CD4-positive, alpha-beta T cell treated with Interleukin-15 for 1 hour (primary cell): ENCODE results near the gene RABEP2.
"Not testable (repeated sequence)": the region's sequence is repeated elsewhere in the genome, so short reads cannot be mapped to it uniquely, and the experiment has no call there.

Experiments
- DNase-seq: peaks from one replicate; pipeline ENCODE4 v3.0.0-alpha.2; 2020

The RABEP2 gene

DNA sequence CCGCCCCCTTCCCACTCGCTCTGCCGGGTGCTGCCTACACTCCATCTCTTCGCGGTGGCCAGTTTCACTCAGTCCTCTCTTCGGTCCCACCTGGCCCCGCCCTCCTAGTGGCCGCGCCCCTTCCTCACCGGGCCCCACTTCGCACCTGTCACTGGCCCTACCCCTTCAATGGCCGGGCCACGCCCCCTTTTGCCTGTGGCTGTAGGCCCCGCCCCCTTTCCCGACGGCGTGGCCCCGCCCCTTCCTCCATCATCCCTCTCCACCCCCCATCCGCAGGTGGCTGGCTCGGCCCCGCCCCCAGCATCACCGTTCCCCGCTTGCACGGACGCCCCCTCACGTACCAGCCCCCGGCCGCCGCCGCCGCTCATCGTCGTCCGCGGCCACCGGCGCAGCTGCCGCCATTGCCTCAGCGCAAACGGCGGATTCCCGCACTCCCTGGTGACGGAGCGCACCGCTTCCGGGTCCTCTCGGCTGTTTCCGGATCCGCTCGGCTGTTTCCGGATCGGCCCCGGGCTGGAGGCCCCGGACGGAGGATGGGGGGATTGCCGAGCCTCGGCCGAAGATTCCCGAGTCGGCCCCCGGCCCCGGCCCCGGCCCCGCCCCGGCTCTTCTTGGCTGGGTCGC lies at the start of gene RABEP2:
Gene RABEP2 (minus strand): TSS at position 477 of the 624 bp plus-strand sequence. CDS start 75 bp downstream, at position 402.
- DNase-seq: peak; percentile 95

DNA sequence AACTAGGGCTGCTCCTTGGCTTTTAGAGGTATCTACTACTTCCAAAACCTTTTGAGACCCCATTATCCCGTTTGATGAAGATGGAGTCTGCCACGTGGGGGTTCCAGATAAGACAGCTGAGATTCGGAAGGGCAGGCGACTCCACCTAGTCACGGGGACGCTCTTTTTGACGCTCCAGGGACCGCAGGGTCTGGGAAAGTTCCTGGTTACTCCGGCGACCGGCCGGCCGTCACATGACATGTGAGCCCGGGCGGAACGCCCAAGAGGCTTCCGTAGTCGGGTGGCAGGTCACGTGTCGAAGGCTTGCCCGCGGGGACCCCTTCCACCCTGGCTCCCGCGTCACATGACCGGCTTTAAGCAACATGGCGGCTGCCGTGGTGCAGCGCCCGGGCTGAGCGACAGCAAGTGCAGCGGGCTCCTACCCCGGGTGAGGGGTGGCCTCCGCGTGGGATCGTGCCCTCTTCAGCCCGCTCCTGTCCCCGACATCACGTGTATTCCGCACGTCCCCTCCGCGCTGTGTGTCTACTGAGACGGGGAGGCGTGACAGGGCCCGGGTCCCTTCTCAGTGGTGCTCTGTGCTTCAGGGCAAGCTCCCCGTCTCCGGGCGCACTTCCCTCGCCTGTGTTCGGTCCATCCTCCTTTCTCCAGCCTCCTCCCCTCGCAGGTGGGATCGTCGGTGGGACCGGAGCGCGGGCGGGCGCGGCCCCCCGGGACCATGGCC lies 49.6 kb upstream of the RABEP2 start, which contains the start of gene SPNS1:
Gene SPNS1 (plus strand): TSS at position 342 of the 721 bp plus-strand sequence. CDS start 374 bp downstream, at position 716.
- DNase-seq: peak; percentile 94

DNA sequence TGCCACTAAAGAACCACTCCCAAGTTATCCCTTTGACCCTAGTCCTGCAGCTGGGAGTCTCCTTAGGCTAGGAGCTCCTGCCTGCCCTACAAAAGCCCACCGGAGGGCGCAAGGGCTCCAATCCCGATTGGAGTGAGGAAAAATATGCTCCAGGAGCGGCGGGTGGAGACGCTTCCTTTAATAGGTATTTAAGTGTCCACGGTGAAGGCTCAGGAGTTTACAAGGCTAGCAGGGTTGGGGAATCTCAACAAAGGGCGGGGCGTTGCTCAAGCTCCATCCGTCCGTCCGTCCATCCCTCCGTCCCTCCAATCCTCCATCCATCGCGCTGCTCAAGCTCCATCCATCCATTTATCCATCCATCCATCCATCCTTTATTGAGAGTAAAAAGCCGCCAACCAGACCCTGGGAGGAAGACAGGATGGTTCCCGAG lies 49.0 kb upstream of the RABEP2 start:
- no peak for DNase-seq

GRCh38 chr16:28969696-28970095 lies 44.7 kb upstream of the RABEP2 start:
- not testable (repeated sequence) for DNase-seq

GRCh38 chr16:28967156-28967555 lies 42.1 kb upstream of the RABEP2 start:
- no peak for DNase-seq

- DNase-seq: no peak
Measured at GRCh38 chr16:28964496-28964895, 39.5 kb upstream of the RABEP2 start.

DNA sequence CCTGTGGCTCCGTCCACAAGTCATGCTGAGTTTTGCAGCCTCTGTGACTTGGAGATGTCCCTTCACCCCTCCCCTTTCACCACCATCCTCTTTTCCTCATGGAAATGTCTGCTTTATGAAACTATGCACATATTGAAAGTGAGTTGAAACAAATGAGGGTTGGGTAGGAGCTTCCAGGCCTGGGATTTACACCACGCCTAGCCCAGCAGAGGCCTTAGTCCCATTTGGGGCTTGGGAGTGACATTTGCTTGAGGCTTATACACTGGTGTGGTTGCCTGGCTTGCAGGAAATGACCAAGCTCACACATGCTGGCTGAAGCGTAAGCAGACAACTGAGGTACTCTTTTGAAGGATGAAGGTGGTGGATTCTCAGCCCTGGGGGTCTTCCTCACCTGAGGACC lies 39.0 kb upstream of the RABEP2 start:
- no peak for DNase-seq

GRCh38 chr16:28958836-28959235 lies 33.8 kb upstream of the RABEP2 start:
- no peak for DNase-seq

- no peak for DNase-seq
Measured at GRCh38 chr16:28958216-28958615, 33.2 kb upstream of the RABEP2 start.

DNA sequence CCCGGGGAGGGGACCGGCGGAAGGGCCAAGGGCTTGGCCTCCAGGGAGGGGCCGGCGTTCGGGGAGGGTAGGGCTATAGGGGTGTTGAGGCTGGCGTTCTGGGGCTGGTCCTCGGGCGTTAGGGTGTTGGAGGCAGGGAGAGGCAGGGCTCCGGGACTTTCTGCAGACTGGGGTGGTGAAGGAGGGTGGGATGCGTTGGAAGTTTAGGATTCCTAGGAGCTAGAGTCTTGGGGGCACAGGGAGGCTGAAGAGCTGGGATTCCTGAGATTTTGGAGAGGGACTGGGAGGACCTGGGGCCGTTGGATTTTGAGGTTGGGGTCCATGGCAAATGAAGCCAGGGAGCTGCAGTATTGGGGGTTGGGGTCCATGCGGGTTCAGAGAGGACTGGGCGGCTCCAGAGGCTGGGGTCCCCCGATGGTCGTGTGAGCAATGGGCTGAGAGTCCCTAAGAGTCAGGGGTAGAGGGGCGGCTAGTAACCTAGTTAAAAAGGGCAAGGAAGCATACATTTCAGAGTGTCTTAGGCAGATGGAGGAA lies 26.4 kb upstream of the RABEP2 start:
- DNase-seq: no peak

DNA sequence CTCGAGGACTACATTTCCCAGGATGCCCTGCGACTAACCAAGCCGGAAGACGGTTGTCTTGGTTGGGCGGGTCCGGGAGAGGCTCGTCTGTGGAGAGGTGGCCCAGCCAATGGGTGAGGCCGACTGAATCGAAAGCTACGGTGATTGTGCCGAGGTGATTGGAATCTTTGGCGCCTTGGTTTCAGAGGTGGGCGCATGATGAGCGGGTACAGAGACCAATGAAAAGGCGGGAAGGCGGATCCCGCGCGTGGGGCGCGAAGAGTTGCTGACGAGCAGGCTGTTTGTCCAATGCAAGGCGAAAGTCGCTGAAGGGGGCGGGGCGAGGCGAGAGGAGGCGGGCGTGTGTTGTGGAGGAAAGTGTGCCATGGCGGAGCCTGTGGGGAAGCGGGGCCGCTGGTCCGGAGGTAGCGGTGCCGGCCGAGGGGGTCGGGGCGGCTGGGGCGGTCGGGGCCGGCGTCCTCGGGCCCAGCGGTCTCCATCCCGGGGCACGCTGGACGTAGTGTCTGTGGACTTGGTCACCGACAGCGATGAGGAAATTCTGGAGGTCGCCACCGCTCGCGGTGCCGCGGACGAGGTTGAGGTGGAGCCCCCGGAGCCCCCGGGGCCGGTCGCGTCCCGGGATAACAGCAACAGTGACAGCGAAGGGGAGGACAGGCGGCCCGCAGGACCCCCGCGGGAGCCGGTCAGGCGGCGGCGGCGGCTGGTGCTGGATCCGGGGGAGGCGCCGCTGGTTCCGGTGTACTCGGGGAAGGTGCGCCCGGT lies 25.8 kb upstream of the RABEP2 start, which contains the start of gene NFATC2IP:
Gene NFATC2IP (plus strand): TSS at position 290 of the 762 bp plus-strand sequence. CDS start 75 bp downstream, at position 365.
- DNase-seq: peak; percentile 100

DNA sequence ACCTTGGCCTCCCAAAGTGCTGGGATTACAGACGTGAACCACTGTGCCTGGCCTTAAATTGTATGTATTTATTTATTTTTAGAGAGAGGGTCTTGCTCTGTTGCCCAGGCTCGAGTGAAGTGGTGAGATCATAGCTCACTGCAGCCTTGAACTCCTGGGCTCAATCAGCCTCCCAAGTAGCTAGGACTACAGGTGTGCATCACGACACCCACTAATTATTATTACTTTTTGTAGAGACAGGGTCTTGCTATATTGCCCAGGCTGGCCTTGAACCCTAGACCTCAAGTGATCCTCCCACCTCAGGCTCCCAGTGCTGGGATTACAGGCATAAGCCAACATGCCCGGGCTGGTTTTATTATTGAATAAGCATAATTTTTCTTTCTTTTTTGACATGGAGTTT lies 21.6 kb upstream of the RABEP2 start:
- no peak for DNase-seq

- no peak for DNase-seq
Measured at GRCh38 chr16:28943281-28943680, 18.2 kb upstream of the RABEP2 start.

GRCh38 chr16:28939825-28940224 lies 14.8 kb upstream of the RABEP2 start:
- DNase-seq: not testable (repeated sequence)

GRCh38 chr16:28938721-28939120 lies 13.7 kb upstream of the RABEP2 start:
- no peak for DNase-seq

- DNase-seq: no peak
Measured at GRCh38 chr16:28937222-28937876, 12.3 kb upstream of the RABEP2 start.

- DNase-seq: no peak
Measured at GRCh38 chr16:28936784-28937155, 11.7 kb upstream of the RABEP2 start.

DNA sequence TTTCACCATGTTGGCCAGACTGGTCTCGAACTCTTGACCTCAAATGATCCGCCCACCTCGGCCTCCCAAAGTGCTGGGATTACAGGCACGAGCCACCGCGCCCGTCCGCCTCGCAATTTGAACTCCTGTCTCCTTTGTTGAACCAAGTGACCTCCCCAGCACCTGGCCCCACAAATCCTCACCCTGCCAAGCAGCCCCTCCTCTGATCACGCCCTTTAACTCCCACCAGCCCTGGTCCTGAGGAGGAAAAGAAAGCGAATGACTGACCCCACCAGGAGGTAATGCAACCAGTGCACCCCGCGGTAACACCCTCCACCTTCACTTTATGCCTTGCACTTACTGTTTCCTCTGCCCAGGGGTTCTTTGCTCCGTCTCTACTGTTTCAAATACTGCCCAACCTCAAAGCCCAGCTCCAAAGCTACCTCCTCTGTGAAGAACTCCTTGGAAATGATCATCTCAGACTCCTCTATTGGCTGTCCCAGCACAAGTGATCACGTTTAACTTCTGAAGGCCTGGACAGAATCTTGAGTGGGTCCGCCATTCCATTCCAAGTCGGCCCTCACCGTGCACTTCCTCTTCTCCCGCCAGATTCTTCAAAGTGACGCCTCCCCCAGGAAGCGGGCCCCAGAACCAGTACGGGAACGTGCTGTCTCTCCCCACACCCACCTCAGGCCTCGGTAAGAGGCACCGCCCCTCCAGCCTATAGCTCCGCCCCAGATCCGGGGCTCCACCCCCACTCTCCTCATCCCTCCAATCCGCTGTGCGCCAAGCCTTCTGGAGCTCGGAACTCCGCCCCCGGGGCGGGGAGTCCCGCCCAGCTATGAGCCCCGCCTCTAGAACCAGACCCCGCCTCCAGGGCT lies 11.1 kb upstream of the RABEP2 start:
- DNase-seq: peak; percentile 89

- DNase-seq: no peak
Measured at GRCh38 chr16:28935346-28935745, 10.3 kb upstream of the RABEP2 start.

DNA sequence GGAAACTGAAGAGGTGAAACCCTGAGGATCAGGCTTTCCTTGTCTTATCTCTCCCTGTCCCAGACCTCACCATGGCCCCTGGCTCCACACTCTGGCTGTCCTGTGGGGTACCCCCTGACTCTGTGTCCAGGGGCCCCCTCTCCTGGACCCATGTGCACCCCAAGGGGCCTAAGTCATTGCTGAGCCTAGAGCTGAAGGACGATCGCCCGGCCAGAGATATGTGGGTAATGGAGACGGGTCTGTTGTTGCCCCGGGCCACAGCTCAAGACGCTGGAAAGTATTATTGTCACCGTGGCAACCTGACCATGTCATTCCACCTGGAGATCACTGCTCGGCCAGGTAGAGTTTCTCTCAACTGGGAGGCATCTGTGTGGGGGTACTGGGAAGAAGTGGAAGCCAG lies 8.1 kb upstream of the RABEP2 start:
- DNase-seq: no peak

DNA sequence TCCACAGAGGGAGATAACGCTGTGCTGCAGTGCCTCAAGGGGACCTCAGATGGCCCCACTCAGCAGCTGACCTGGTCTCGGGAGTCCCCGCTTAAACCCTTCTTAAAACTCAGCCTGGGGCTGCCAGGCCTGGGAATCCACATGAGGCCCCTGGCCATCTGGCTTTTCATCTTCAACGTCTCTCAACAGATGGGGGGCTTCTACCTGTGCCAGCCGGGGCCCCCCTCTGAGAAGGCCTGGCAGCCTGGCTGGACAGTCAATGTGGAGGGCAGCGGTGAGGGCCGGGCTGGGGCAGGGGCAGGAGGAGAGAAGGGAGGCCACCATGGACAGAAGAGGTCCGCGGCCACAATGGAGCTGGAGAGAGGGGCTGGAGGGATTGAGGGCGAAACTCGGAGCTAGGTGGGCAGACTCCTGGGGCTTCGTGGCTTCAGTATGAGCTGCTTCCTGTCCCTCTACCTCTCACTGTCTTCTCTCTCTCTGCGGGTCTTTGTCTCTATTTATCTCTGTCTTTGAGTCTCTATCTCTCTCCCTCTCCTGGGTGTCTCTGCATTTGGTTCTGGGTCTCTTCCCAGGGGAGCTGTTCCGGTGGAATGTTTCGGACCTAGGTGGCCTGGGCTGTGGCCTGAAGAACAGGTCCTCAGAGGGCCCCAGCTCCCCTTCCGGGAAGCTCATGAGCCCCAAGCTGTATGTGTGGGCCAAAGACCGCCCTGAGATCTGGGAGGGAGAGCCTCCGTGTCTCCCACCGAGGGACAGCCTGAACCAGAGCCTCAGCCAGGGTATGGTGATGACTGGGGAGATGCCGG lies 7.5 kb upstream of the RABEP2 start:
- DNase-seq: no peak
